ENCODE results near the gene FHIP1A. TPM values are rescaled to one million over a fixed set of nuclear protein-coding genes. Genes with fewer than 3 reads are reported as not detected.
A peak's percentile ranks its signal among the peaks of the same experiment; 100 is the strongest.

The FHIP1A gene
- total and polyA plus RNA-seq, 4 donors, result 1.5 to 27.1 (median 12.0) TPM

DNA sequence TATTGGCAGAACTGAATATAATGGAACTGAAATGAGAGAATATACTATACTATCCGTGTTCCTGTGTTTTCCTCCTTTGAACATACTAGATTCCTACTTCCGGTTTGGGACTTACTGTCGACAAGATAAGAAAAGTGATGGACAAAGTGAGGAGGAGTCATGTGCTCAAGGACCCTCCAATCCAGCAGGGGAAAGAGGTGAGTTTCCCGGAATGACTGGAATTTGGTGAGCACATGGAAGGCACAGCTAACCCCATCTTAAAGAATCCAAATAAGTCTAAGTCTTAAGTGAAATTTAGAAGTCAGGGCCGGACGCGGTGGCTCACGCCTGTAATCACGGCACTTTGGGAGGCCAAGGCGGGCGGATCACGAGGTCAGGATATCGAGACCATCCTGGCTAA is 47.0 kb upstream of the FHIP1A start:
- no peaks in the 10 kb centered on the region for H3K36me3 ChIP-seq (ENCODE audit: control insufficient read depth in 4 of 4, insufficient read depth in 4 of 4, low read length in 4 of 4)
- ATAC-seq (ENCODE audit: insufficient read depth, low FRiP score) (no peak), DNase-seq (no peak)
- H3K9ac ChIP-seq (ENCODE audit: insufficient read depth in 1 of 2, low read length in 2 of 2), result no peak overlapping the region
- WGBS, 2 donors, result 89 to 92% methylated on average over 13 of the region's 13 CpGs
- no peaks in the 10 kb centered on the region for H3K9me3 ChIP-seq (ENCODE audit: control insufficient read depth in 4 of 4, insufficient read depth in 3 of 4, low read length in 3 of 4)
- H3K4me1 ChIP-seq (ENCODE audit: control insufficient read depth in 5 of 5, insufficient read depth in 5 of 5, low read length in 5 of 5), result peaks cover 0 to 8% (median 0%) of the 10 kb centered on the region in 5 donors
- no peak overlapping the region for H3K4me3 ChIP-seq
- no peak overlapping the region for H3K27ac ChIP-seq (ENCODE audit: low read depth in 1 of 2, low read length in 1 of 2)
- TF ChIP-seq, protein P1, sequence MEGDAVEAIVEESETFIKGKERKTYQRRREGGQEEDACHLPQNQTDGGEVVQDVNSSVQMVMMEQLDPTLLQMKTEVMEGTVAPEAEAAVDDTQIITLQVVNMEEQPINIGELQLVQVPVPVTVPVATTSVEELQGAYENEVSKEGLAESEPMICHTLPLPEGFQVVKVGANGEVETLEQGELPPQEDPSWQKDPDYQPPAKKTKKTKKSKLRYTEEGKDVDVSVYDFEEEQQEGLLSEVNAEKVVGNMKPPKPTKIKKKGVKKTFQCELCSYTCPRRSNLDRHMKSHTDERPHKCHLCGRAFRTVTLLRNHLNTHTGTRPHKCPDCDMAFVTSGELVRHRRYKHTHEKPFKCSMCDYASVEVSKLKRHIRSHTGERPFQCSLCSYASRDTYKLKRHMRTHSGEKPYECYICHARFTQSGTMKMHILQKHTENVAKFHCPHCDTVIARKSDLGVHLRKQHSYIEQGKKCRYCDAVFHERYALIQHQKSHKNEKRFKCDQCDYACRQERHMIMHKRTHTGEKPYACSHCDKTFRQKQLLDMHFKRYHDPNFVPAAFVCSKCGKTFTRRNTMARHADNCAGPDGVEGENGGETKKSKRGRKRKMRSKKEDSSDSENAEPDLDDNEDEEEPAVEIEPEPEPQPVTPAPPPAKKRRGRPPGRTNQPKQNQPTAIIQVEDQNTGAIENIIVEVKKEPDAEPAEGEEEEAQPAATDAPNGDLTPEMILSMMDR (IDR thresholded peaks at IDR 0.05; ENCODE audit: control extremely low read depth, extremely low read depth), result no peak
- no peaks in the 10 kb centered on the region for H3K27me3 ChIP-seq (ENCODE audit: control insufficient read depth in 3 of 3, insufficient read depth in 3 of 3, low read length in 2 of 3)

DNA sequence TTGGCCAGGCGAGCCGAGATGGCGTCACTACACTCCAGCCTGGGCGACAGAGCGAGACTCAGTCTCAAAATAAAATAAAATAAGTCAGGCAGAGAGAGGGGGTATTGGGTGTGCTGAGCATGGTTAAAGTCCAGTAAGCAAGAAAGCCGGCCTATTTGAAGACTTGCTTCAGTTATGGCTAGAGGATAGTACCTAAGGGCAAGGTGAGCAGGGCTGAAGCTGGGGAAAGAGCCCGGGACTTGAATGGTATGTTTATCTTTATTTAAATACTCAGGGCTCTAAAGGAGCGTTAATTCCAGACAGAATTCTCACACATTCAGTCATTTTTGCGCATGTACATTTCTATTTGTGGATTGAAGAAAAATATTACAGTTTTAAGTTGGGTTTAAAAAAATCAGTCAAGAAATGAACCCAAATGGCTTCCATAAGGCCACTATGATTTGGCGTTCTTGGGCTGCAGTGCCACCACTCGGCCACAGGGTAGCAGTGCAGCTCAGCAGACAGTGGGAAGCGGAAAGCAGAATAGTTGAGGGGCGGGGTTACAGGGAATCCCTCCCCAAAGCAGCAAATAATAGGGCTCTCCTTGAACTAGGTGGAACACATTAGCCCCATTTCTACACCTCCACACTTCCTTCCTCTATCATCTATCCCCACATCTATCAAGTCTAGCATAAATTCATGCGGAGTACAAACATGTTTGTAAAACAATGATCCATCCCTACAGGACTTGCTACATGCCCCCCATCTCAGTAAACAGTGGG is 46.4 kb upstream of the FHIP1A start:
- H3K27ac ChIP-seq (ENCODE audit: low read depth in 1 of 2, low read length in 1 of 2), result no peak overlapping the region
- H3K36me3 ChIP-seq (ENCODE audit: control insufficient read depth in 4 of 4, insufficient read depth in 4 of 4, low read length in 4 of 4), result no peaks in the 10 kb centered on the region
- no peak overlapping the region for H3K4me3 ChIP-seq
- TF ChIP-seq, protein P1 (IDR thresholded peaks at IDR 0.05; ENCODE audit: control extremely low read depth, extremely low read depth), result peak; percentile 93
- 45 to 50% methylated on average over 12 to 14 of the region's 14 CpGs for WGBS, 2 donors
- no peaks in the 10 kb centered on the region for H3K27me3 ChIP-seq (ENCODE audit: control insufficient read depth in 3 of 3, insufficient read depth in 3 of 3, low read length in 2 of 3)
- ATAC-seq (ENCODE audit: insufficient read depth, low FRiP score) (peak; percentile 93), DNase-seq (peak; percentile 84 to 86 (median 85))
- H3K4me1 ChIP-seq (ENCODE audit: control insufficient read depth in 5 of 5, insufficient read depth in 5 of 5, low read length in 5 of 5), result peaks cover 0 to 8% (median 0%) of the 10 kb centered on the region in 5 donors
- H3K9ac ChIP-seq (ENCODE audit: insufficient read depth in 1 of 2, low read length in 2 of 2), result no peak overlapping the region
- no peaks in the 10 kb centered on the region for H3K9me3 ChIP-seq (ENCODE audit: control insufficient read depth in 4 of 4, insufficient read depth in 3 of 4, low read length in 3 of 4)

DNA sequence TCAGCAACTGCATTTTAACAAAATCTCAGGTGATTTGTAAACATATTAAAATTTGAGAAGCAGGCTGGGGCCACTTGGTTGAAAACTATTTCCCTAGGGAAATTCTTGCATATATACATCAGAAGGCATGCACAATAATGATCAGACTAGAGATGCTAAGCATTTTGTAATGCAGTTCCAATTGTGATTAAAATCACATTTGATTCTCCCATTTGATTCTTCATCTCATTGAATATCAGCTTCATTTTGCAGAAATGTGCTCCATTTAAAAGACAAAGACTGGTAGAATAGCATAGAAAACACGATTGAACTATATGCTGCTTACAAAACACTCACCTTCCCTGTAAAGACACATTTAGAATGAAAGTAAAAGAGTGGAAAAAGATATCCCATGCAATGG is 32.4 kb upstream of the FHIP1A start:
- ATAC-seq (ENCODE audit: insufficient read depth, low FRiP score) (no peak), DNase-seq (no peak)
- Histone ChIP-seq H3K4me1 (ENCODE audit: control insufficient read depth in 5 of 5, insufficient read depth in 5 of 5, low read length in 5 of 5) (no peaks in the 10 kb centered on the region), H3K9me3 (ENCODE audit: control insufficient read depth in 4 of 4, insufficient read depth in 3 of 4, low read length in 3 of 4) (no peaks in the 10 kb centered on the region), H3K36me3 (ENCODE audit: control insufficient read depth in 4 of 4, insufficient read depth in 4 of 4, low read length in 4 of 4) (no peaks in the 10 kb centered on the region), H3K27ac (ENCODE audit: low read depth in 1 of 2, low read length in 1 of 2) (no peak overlapping the region), H3K9ac (ENCODE audit: insufficient read depth in 1 of 2, low read length in 2 of 2) (no peak overlapping the region), H3K27me3 (ENCODE audit: control insufficient read depth in 3 of 3, insufficient read depth in 3 of 3, low read length in 2 of 3) (no peaks in the 10 kb centered on the region), H3K4me3 (no peak overlapping the region)
- TF ChIP-seq, protein P1 (IDR thresholded peaks at IDR 0.05; ENCODE audit: control extremely low read depth, extremely low read depth), result no peak
- WGBS, 2 donors, result 80 to 86% methylated on average over 1 of the region's 1 CpG

All from lung (tissue), 12 donors.